Measurements from ENCODE around the gene PTPRR.

GRCh38 chr12:70671698-70672097 is 248.8 kb downstream of the PTPRR start:
- TF ChIP-seq YY1 (IDR thresholded peaks at IDR 0.05) (no peak), REST (IDR thresholded peaks at IDR 0.05) (no peak), NR2F2 (IDR thresholded peaks at IDR 0.05) (no peak), CTCF (IDR thresholded peaks at IDR 0.05; ENCODE audit: low read depth, low read length, missing input control) (no peak), MAX (IDR thresholded peaks at IDR 0.05) (no peak), RAD21 (IDR thresholded peaks at IDR 0.05) (no peak), TAF1 (conservative IDR thresholded peaks at IDR 0.05) (no peak), GABPA (IDR thresholded peaks at IDR 0.05 in 1 of 2, conservative IDR thresholded peaks at IDR 0.05 in 1 of 2) (no peak), SP1 (IDR thresholded peaks at IDR 0.05) (no peak), ATF3 (IDR thresholded peaks at IDR 0.05) (no peak), FOXA1 (IDR thresholded peaks at IDR 0.05) (no peak), JUND (IDR thresholded peaks at IDR 0.05) (no peak), HNF4G (IDR thresholded peaks at IDR 0.05) (no peak)

All from liver (tissue), 3 donors.